ENCODE results near the gene MED13L.

- TF ChIP-seq, protein P1, sequence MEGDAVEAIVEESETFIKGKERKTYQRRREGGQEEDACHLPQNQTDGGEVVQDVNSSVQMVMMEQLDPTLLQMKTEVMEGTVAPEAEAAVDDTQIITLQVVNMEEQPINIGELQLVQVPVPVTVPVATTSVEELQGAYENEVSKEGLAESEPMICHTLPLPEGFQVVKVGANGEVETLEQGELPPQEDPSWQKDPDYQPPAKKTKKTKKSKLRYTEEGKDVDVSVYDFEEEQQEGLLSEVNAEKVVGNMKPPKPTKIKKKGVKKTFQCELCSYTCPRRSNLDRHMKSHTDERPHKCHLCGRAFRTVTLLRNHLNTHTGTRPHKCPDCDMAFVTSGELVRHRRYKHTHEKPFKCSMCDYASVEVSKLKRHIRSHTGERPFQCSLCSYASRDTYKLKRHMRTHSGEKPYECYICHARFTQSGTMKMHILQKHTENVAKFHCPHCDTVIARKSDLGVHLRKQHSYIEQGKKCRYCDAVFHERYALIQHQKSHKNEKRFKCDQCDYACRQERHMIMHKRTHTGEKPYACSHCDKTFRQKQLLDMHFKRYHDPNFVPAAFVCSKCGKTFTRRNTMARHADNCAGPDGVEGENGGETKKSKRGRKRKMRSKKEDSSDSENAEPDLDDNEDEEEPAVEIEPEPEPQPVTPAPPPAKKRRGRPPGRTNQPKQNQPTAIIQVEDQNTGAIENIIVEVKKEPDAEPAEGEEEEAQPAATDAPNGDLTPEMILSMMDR (IDR thresholded peaks at IDR 0.05): no peak
- no peak for TF ChIP-seq POLR2AphosphoS5 (IDR thresholded peaks at IDR 0.05)
- no peak for TF ChIP-seq POLR2A (IDR thresholded peaks at IDR 0.05)
- TF ChIP-seq EP300 (IDR thresholded peaks at IDR 0.05): no peak
Measured at GRCh38 chr12:115979851-115980250, 297.6 kb downstream of the MED13L start.
